Measurements from ENCODE around the gene MTHFS. TPM values are rescaled to one million over a fixed set of nuclear protein-coding genes. Genes with fewer than 3 reads are reported as not detected.

The MTHFS gene
- total and polyA plus RNA-seq, 7 donors: 6.9 to 59.9 (median 31.0) TPM

GRCh38 chr15:79878078-79878705 is 18.6 kb downstream of the MTHFS start:
- WGBS, 2 donors: 90 to 98% methylated on average over 7 of the region's 7 CpGs
- Histone ChIP-seq H3K9me3 (peaks cover 10 to 28% (median 21%) of the 10 kb centered on the region in 4 donors), H3K27me3 (no peaks in the 10 kb centered on the region), H3K36me3 (peaks cover 0 to 33% (median 11%) of the 10 kb centered on the region in 4 donors), H3K27ac (no peak overlapping the region), H3K4me3 (no peak overlapping the region), H3K4me1 (no peaks in the 10 kb centered on the region)
- intact Hi-C loops (cut with DNase I): no loop called here
- DNase-seq: no peak
- TF ChIP-seq POLR2A (IDR thresholded peaks at IDR 0.05) (no peak), POLR2AphosphoS5 (IDR thresholded peaks at IDR 0.05) (no peak), CTCF (IDR thresholded peaks at IDR 0.05) (no peak), EP300 (IDR thresholded peaks at IDR 0.05) (no peak)

DNA sequence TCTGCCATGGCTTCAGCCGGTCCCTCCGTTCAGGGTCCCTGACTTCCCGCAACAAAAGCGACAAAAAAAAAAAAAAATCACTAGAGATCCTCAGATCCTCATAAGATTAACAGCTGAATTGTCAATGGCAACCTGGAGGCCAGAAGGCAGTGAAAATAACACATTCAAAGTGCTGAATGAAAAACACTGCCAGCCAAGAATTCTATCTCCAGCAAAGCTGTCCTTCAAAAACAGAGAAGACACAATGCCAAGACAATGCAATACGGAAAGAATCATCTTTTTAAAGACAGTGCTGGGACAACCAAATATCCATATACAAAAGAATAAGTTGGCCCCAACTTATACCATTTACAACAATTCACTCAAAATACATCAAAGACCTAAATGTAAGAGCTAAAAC is 21.6 kb downstream of the MTHFS start:
- H3K36me3 ChIP-seq: peaks cover 0 to 20% (median 9%) of the 10 kb centered on the region in 4 donors
- WGBS, 2 donors: 95 to 98% methylated on average over 5 of the region's 5 CpGs
- no peak for TF ChIP-seq EP300 (IDR thresholded peaks at IDR 0.05)
- TF ChIP-seq CTCF (IDR thresholded peaks at IDR 0.05): no peak
- TF ChIP-seq POLR2AphosphoS5 (IDR thresholded peaks at IDR 0.05): no peak
- no peak for TF ChIP-seq POLR2A (IDR thresholded peaks at IDR 0.05)
- peaks cover 10 to 28% (median 21%) of the 10 kb centered on the region in 4 donors for H3K9me3 ChIP-seq
- no peak overlapping the region for H3K4me3 ChIP-seq
- intact Hi-C loops (cut with DNase I): no loop called here
- no peak overlapping the region for H3K27ac ChIP-seq
- no peaks in the 10 kb centered on the region for H3K4me1 ChIP-seq
- H3K27me3 ChIP-seq: no peaks in the 10 kb centered on the region
- no peak for DNase-seq

GRCh38 chr15:79874242-79874641 is 22.6 kb downstream of the MTHFS start:
- Histone ChIP-seq H3K36me3 (peaks cover 0 to 20% (median 9%) of the 10 kb centered on the region in 4 donors), H3K27ac (no peak overlapping the region), H3K4me1 (no peaks in the 10 kb centered on the region), H3K27me3 (no peaks in the 10 kb centered on the region), H3K4me3 (no peak overlapping the region), H3K9me3 (peaks cover 10 to 28% (median 19%) of the 10 kb centered on the region in 4 donors)
- DNase-seq: no peak
- intact Hi-C loops (cut with DNase I): no loop called here
- TF ChIP-seq POLR2A (IDR thresholded peaks at IDR 0.05): no peak
- TF ChIP-seq POLR2AphosphoS5 (IDR thresholded peaks at IDR 0.05): no peak
- TF ChIP-seq EP300 (IDR thresholded peaks at IDR 0.05): no peak
- TF ChIP-seq CTCF (IDR thresholded peaks at IDR 0.05): no peak

DNA sequence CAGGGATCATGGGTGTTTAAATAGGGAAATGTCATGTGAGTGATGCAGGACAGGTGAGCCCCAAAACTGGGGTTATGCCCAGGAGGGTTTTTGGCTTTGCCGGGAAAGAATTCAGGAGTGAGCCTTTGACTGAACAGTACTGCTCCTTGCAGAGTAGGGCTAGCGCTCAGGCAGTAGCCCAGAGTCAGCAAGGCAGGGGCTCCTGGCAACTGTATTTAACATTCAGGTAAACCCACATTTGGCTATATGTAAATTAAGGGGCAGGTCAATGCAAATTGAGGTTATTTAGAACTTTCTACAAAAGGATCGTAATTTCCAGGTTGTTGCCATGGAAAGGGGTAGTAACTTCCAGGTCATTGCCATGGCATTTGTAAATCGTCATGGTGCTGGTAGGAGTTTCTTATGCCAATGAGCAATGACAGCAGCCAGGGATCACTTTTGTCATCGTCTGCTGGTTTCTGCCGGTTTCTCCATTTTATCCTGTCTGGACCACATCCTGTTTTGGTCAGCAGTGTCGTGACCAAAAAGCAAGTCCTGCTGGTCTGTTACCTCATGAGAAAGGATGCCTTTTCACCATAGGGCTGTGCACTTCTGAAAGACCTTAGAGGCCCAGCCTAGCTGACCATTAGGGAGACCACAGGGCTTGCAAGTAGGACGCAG is 24.3 kb downstream of the MTHFS start:
- Histone ChIP-seq H3K36me3 (peaks cover 0 to 19% (median 1%) of the 10 kb centered on the region in 4 donors), H3K27me3 (no peaks in the 10 kb centered on the region), H3K4me3 (no peak overlapping the region), H3K4me1 (no peaks in the 10 kb centered on the region), H3K9me3 (peaks cover 3 to 19% (median 10%) of the 10 kb centered on the region in 4 donors), H3K27ac (no peak overlapping the region)
- no peak for DNase-seq
- intact Hi-C loops (cut with DNase I): no loop called here
- 77 to 88% methylated on average over 8 of the region's 8 CpGs for WGBS, 2 donors
- no peak for TF ChIP-seq POLR2AphosphoS5 (IDR thresholded peaks at IDR 0.05)
- no peak for TF ChIP-seq CTCF (IDR thresholded peaks at IDR 0.05)
- no peak for TF ChIP-seq EP300 (IDR thresholded peaks at IDR 0.05)
